PC-3 (cell line): Measurements from ENCODE around the gene TMEM107. TPM values are rescaled to one million over a fixed set of nuclear protein-coding genes. Genes with fewer than 3 reads are reported as not detected.

ENCODE experiments used
- ATAC-seq: fragments of 200-7000 bp; cut with Tn5 transposase; 2 replicates; pipeline ENCODE4 v1.9.1; 2020; ENCODE audit warnings: mild to moderate bottlenecking, moderate library complexity
- BruUV-seq: library from RNA; stranded (reverse); fragments of 400-500 nt; replicated peaks from 2 replicates; lab custom pipeline; 2021; lab: Mats Ljungman, UMichigan
- CTCF ChIA-PET: fragments of 300-600 bp; sonication (Branson Sonifier 250); formaldehyde crosslinking; loops from one replicate; lab custom pipeline; 2022; ENCODE audit warnings: antibody characterized with exemption; lab: Charles Lee
- POLR2A ChIA-PET: fragments of 300-600 bp; sonication (Branson Sonifier 250); formaldehyde crosslinking; loops from one replicate; lab custom pipeline; 2022; ENCODE audit warnings: antibody characterized with exemption; ENCODE audit not compliant: unreplicated experiment; lab: Charles Lee
- DNase-seq: peaks from one replicate; pipeline ENCODE4 v3.0.0-alpha.2; 2015
- H2AFZ ChIP-seq: fragments of 300-600 bp; sonication (generic); 2 replicates; pipeline ENCODE4 v1.6.0; 2016; ENCODE audit warnings: antibody characterized with exemption, low read length
- H3F3A ChIP-seq: fragments of 300-600 bp; sonication (generic); one replicate; pipeline ENCODE4 v1.6.0; 2017; ENCODE audit warnings: antibody characterized with exemption, low read length, control low read depth, mild to moderate bottlenecking; ENCODE audit not compliant: unreplicated experiment
- H3K27ac ChIP-seq: fragments of 300-600 bp; sonication (generic); 2 replicates; pipeline ENCODE4 v1.5.1; 2016; ENCODE audit warnings: mild to moderate bottlenecking, low read length
- H3K27me3 ChIP-seq: fragments of 300-600 bp; sonication (generic); 2 replicates; pipeline ENCODE4 v1.6.1; 2016; ENCODE audit warnings: low read length, mixed read lengths
- H3K36me3 ChIP-seq: fragments of 300-600 bp; sonication (generic); 2 replicates; pipeline ENCODE4 v1.6.1; 2016; ENCODE audit warnings: low read depth, mixed run types, low read length, mixed read lengths
- H3K4me1 ChIP-seq: fragments of 300-600 bp; sonication (generic); 2 replicates; pipeline ENCODE4 v1.5.1; 2016; ENCODE audit warnings: low read length; ENCODE audit not compliant: insufficient read depth
- H3K4me2 ChIP-seq: fragments of 300-600 bp; sonication (generic); 2 replicates; pipeline ENCODE4 v1.6.0; 2016; ENCODE audit warnings: low read length
- H3K4me3 ChIP-seq: fragments of 300-600 bp; sonication (generic); 2 replicates; pipeline ENCODE4 v1.5.1; 2016; ENCODE audit warnings: mild to moderate bottlenecking, low read length, mixed read lengths
- H3K79me2 ChIP-seq: fragments of 300-600 bp; sonication (generic); 2 replicates; pipeline ENCODE4 v1.6.1; 2017; ENCODE audit warnings: low read length, mixed read lengths
- H3K9ac ChIP-seq: fragments of 300-600 bp; sonication (generic); 2 replicates; pipeline ENCODE4 v1.6.0; 2016; ENCODE audit warnings: mild to moderate bottlenecking, low read length
- H3K9me2 ChIP-seq: fragments of 300-600 bp; sonication (generic); replicated peaks from 2 replicates; pipeline ENCODE4 v1.6.1; 2016; ENCODE audit warnings: mixed run types, low read length, mixed read lengths
- H3K9me3 ChIP-seq: fragments of 300-600 bp; sonication (generic); 2 replicates; pipeline ENCODE4 v1.6.1; 2016; ENCODE audit warnings: low read length, mixed read lengths
- H4K20me1 ChIP-seq: fragments of 300-600 bp; sonication (generic); 2 replicates; pipeline ENCODE4 v1.6.1; 2016; ENCODE audit warnings: low read length, mixed read lengths
- CTCF ChIP-seq: fragments of 300-600 bp; sonication (generic); conservative IDR thresholded peaks from 2 replicates; pipeline ENCODE4 v1.5.1; 2017; ENCODE audit warnings: antibody characterized with exemption, low read depth, mild to moderate bottlenecking, low read length
- EZH2 ChIP-seq: fragments of 300-600 bp; sonication (generic); IDR thresholded peaks from one replicate; pipeline ENCODE4 v1.6.1; 2017; ENCODE audit warnings: antibody characterized with exemption, mild to moderate bottlenecking, low read length; ENCODE audit not compliant: unreplicated experiment
- EZH2phosphoT487 ChIP-seq: fragments of 300-600 bp; sonication (generic); IDR thresholded peaks from 2 replicates; pipeline ENCODE4 v1.6.1; 2018; ENCODE audit warnings: mild to moderate bottlenecking, antibody characterized with exemption, low read length, borderline replicate concordance
- intact Hi-C: fragments of 100-400 bp; cut with micrococcal nuclease; formaldehyde crosslinking; loops from 2 replicates; pipeline ENCODE4 v1.9.0; 2023
- total RNA-seq: library from RNA; depleted of rRNA; stranded (reverse); fragments of >200 nt; gene quantifications from 2 replicates; pipeline ENCODE4 v1.2.3, GENCODE V29; 2014

TMEM107 gene
- total RNA-seq, 1 experiment from 2014 or later, result 19.0 TPM

GRCh38 chr17:8144401-8145231, 31.6 kb downstream of the TMEM107 start:
- H3K9ac ChIP-seq, result no peak overlapping the region
- ChIA-PET CTCF (no interaction called here), POLR2A (no interaction called here)
- no peaks in the 10 kb centered on the region for H3F3A ChIP-seq
- no peaks in the 10 kb centered on the region for H3K79me2 ChIP-seq
- no peak for DNase-seq
- H2AFZ ChIP-seq, result no peak overlapping the region
- no peaks in the 10 kb centered on the region for H3K9me2 ChIP-seq
- no peaks in the 10 kb centered on the region for H3K4me1 ChIP-seq
- TF ChIP-seq CTCF (no peak), EZH2 (no peak), EZH2phosphoT487 (no peak)
- no peaks in the 10 kb centered on the region for H4K20me1 ChIP-seq
- no peak overlapping the region for H3K27ac ChIP-seq
- no peaks in the 10 kb centered on the region for H3K27me3 ChIP-seq
- no peaks in the 10 kb centered on the region for H3K9me3 ChIP-seq
- H3K4me3 ChIP-seq, result no peak overlapping the region
- H3K4me2 ChIP-seq, result no peak overlapping the region
- H3K36me3 ChIP-seq, result peaks cover 4% of the 10 kb centered on the region; the same call in 1 of the 2 replicates
- BruUV-seq, result no TSS peak
- intact Hi-C loops, result no loop called here
- ATAC-seq, result no peak

DNA sequence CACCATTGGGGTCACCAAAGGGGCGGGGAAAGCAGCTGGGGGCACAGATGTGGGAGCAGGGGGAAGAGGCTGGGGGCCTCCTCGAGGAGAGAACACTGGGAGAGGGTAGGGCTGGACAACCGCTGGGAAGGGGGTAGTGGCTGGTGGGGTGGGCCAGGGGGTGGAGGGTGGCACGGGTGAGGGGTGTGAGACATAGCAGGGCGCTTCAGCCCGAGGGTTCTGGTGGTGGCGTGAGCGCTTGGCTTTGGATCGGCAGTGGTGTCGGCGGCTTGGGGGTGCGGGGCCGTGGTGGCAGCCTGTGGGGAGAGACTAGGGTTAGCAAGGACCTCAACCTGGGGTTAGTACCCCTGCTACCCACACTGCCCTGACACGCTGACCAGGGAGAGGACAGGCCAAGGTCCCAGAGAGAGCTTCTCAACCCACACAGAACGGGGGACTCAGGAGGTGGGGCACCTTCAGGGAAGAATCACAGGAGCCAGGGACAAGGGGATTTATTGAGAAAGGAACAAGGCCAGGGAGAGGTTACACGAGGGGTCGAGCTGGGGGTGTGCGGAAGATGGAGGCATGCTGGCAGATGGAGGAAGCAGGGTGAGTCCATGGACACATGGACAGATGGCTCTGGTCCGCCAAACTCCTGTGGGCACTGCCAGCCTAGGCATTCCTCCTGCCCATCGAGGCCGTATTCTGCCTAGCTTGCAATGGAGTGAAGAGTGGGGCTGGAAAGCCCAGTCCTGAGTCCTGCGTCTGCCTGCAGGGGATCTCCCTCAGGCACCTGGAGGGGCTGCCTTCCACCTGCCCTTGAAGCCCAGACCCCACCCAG, 32.4 kb downstream of the TMEM107 start:
- no peak overlapping the region for H3K9ac ChIP-seq
- intact Hi-C loops, result no loop called here
- H3K4me2 ChIP-seq, result no peak overlapping the region
- no peak overlapping the region for H3K27ac ChIP-seq
- H3K27me3 ChIP-seq, result no peaks in the 10 kb centered on the region
- ChIA-PET CTCF (interaction anchor here (0.6 kb wide), 1 partner anchor 99 kb away, joined by 3 read pairs; no protein-coding TSS in a partner anchor), POLR2A (no interaction called here)
- H3K4me3 ChIP-seq, result no peak overlapping the region
- H2AFZ ChIP-seq, result no peak overlapping the region
- H3K79me2 ChIP-seq, result no peaks in the 10 kb centered on the region
- ATAC-seq, result no peak
- no peaks in the 10 kb centered on the region for H3K9me2 ChIP-seq
- TF ChIP-seq EZH2phosphoT487 (no peak), EZH2 (no peak), CTCF (no peak)
- H3K9me3 ChIP-seq, result no peaks in the 10 kb centered on the region
- H3K4me1 ChIP-seq, result no peaks in the 10 kb centered on the region
- H3F3A ChIP-seq, result no peaks in the 10 kb centered on the region
- DNase-seq, result no peak
- H4K20me1 ChIP-seq, result no peaks in the 10 kb centered on the region
- H3K36me3 ChIP-seq, result no peaks in the 10 kb centered on the region
- no TSS peak for BruUV-seq
